K562 (cell line): ENCODE measurements around the gene TMEM120B. TPM values are rescaled to one million over a fixed set of nuclear protein-coding genes. Genes with fewer than 3 reads are reported as not detected.

Experiments used
- ARID1B ChIP-seq: fragments of 450-650 bp; IDR thresholded peaks from 2 replicates; pipeline ENCODE4 v1.6.1; 2016; ENCODE audit warnings: antibody characterized with exemption, mild to moderate bottlenecking, inconsistent platforms
- FOSL1 ChIP-seq: fragments of 200-800 bp; sonication (Bioruptor generic); conservative IDR thresholded peaks from 2 replicates; pipeline ENCODE4 v1.6.1; 2016; ENCODE audit warnings: missing genetic modification characterization, missing compliant biosample characterization
- KLF16 ChIP-seq: IDR thresholded peaks from 2 replicates; pipeline ENCODE4 v1.6.1; 2016; ENCODE audit warnings: antibody characterized with exemption
- MYC ChIP-seq, 2 experiments: fragments of 250-450 bp in 1 of 2; sonication (Bioruptor Pico) in 1 of 2; IDR thresholded peaks; 2 replicates each; pipeline versions ENCODE4 v1.5.1 to v1.6.1; 2012 to 2021; ENCODE audit warnings: low read depth in 2 of 2, borderline replicate concordance in 1 of 2, improper control_type of control experiment in 1 of 2, low read length in 1 of 2, mild to moderate bottlenecking in 1 of 2, moderate library complexity in 1 of 2
- NFYB ChIP-seq: IDR thresholded peaks from 2 replicates; pipeline ENCODE4 v1.6.1; 2011; ENCODE audit warnings: mild to moderate bottlenecking, moderate library complexity; ENCODE audit not compliant: insufficient read length; ENCODE audit errors: extremely low read depth
- NRF1 ChIP-seq, 2 experiments: fragments of 450-650 bp; IDR thresholded peaks in 1 of 2; conservative IDR thresholded peaks in 1 of 2; 2 replicates each; pipeline ENCODE4 v1.6.1; 2014; ENCODE audit warnings: mild to moderate bottlenecking in 2 of 2
- PHTF2 ChIP-seq: fragments of 250-450 bp; sonication (Bioruptor Pico); IDR thresholded peaks from 2 replicates; pipeline ENCODE4 v1.5.0; 2021; ENCODE audit warnings: mild to moderate bottlenecking
- STAT5B ChIP-seq: fragments of 250-450 bp; sonication (Bioruptor Pico); IDR thresholded peaks from 2 replicates; pipeline ENCODE4 v1.8.0; 2021; ENCODE audit warnings: mild to moderate bottlenecking, inconsistent platforms
- ZBED1 ChIP-seq: IDR thresholded peaks from 2 replicates; pipeline ENCODE4 v1.6.1; 2014
- ZBTB7A ChIP-seq: IDR thresholded peaks from 2 replicates; pipeline ENCODE4 v1.6.1; 2011; ENCODE audit warnings: low read depth, mild to moderate bottlenecking, low read length, moderate library complexity, borderline replicate concordance; ENCODE audit not compliant: control insufficient read depth
- ZNF431 ChIP-seq: sonication (generic); formaldehyde crosslinking; IDR thresholded peaks from 2 replicates; pipeline ENCODE4 v1.8.0; 2022; ENCODE audit warnings: mild to moderate bottlenecking, missing genetic modification reagents
- polyA plus RNA-seq, 8 experiments: library from polyadenylated mRNA; depleted of rRNA in 4 of 8; stranded (reverse) in 5 of 8; unstranded in 3 of 8; fragments of >200 nt; fragmentation: Nextera tagmentation in 2 of 8; fragmentation: Illumina TruSeq in 1 of 8; extraction: Ambion mirVana in 2 of 8; extraction: Trizol in 1 of 8; gene quantifications; 2 replicates each; pipeline versions ENCODE4 v1.2.1 to v1.2.3, GENCODE V29; 2011 to 2014; ENCODE audit warnings: inconsistent platforms in 1 of 8, missing spikeins in 1 of 8
- total RNA-seq, 7 experiments: library from RNA; depleted of rRNA in 6 of 7; stranded (reverse); fragments of >200 nt in 6 of 7; fragmentation: Illumina TruSeq in 2 of 7; extraction: Trizol in 2 of 7; gene quantifications; 2 replicates each; pipeline versions ENCODE4 v1.2.1 to v1.2.3, GENCODE V29; 2011 to 2021; ENCODE audit warnings: low replicate concordance in 1 of 7
- TF ChIP-seq, protein P1 (sequence below), 3 experiments: IDR thresholded peaks in 2 of 3; conservative IDR thresholded peaks in 1 of 3; 2 replicates each; pipeline ENCODE4 v1.5.1; 2011 to 2012; ENCODE audit warnings: low read length in 3 of 3, mild to moderate bottlenecking in 3 of 3, control low read depth in 2 of 3, improper control_type of control experiment in 1 of 3, inconsistent platforms in 1 of 3, low read depth in 1 of 3, mixed read lengths in 1 of 3, moderate library complexity in 1 of 3; ENCODE audit not compliant: insufficient read depth in 2 of 3
- TF ChIP-seq, protein P2 (sequence below): fragments of 450-650 bp; formaldehyde crosslinking; IDR thresholded peaks from 2 replicates; pipeline ENCODE4 v1.4.0; 2020; ENCODE audit warnings: mild to moderate bottlenecking, moderate library complexity
- TF ChIP-seq, protein P3 (sequence below): conservative IDR thresholded peaks from 2 replicates; pipeline ENCODE4 v1.6.1; 2011; ENCODE audit warnings: low read depth, mild to moderate bottlenecking, low read length; ENCODE audit not compliant: control insufficient read depth
- TF ChIP-seq, protein P4 (sequence below): sonication (generic); formaldehyde crosslinking; IDR thresholded peaks from 2 replicates; pipeline ENCODE4 v1.8.0; 2022; ENCODE audit warnings: mild to moderate bottlenecking, low read depth, missing genetic modification reagents
- TF ChIP-seq, protein P5 (sequence below): fragments of 250-450 bp; sonication (Bioruptor Pico); IDR thresholded peaks from 2 replicates; pipeline ENCODE4 v1.4.0; 2020; ENCODE audit warnings: mild to moderate bottlenecking, moderate library complexity

Gene TMEM120B
- total and polyA plus RNA-seq, 9 of the 15 experiments (the other 6 are each of a cell fraction or from before 2014, with no cell fraction given) = 1.7 to 18.6 (median 7.4) TPM

DNA sequence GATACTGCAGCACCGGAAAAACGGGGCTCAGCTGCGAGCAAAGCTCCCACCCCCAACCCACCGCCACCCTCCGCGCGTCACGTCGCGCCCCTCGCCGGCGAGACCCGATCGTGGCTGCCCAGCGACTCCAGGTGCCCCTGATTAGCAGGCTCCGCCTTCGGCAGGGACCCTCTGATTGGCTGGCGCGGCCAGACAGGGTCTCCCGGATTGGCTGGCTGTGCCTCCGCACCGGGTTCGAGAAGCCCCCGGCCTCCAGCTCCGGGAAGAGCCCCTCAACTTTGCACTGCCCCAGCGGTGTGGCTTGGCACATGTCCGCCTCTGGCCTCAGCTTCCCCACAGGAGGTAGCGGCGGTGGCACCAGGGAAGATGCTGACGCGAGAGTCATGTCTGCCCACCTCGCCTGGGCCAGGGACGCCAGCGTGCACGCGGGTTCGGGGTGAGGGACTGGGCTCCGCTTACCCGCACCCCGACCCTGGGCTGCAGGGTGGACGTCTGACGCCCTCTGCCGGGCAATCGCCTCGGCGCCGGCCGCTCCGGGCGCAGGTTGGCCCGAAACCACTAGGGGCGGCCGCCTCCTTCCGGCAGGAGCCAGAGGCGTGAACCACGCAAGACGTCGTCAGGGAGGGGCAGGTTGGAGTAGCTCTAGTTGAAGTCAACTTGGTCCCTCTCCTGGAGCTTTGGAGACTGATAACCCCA lies 81.4 kb downstream of the TMEM120B start (continued):
- TF ChIP-seq, protein P1, sequence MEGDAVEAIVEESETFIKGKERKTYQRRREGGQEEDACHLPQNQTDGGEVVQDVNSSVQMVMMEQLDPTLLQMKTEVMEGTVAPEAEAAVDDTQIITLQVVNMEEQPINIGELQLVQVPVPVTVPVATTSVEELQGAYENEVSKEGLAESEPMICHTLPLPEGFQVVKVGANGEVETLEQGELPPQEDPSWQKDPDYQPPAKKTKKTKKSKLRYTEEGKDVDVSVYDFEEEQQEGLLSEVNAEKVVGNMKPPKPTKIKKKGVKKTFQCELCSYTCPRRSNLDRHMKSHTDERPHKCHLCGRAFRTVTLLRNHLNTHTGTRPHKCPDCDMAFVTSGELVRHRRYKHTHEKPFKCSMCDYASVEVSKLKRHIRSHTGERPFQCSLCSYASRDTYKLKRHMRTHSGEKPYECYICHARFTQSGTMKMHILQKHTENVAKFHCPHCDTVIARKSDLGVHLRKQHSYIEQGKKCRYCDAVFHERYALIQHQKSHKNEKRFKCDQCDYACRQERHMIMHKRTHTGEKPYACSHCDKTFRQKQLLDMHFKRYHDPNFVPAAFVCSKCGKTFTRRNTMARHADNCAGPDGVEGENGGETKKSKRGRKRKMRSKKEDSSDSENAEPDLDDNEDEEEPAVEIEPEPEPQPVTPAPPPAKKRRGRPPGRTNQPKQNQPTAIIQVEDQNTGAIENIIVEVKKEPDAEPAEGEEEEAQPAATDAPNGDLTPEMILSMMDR (IDR thresholded peaks at IDR 0.05 in 2 of 3, conservative IDR thresholded peaks at IDR 0.05 in 1 of 3; ENCODE audit: insufficient read depth in 2 of 3, low read depth in 1 of 3, low read length in 3 of 3) = peak; percentile 100
- TF ChIP-seq, protein P2, sequence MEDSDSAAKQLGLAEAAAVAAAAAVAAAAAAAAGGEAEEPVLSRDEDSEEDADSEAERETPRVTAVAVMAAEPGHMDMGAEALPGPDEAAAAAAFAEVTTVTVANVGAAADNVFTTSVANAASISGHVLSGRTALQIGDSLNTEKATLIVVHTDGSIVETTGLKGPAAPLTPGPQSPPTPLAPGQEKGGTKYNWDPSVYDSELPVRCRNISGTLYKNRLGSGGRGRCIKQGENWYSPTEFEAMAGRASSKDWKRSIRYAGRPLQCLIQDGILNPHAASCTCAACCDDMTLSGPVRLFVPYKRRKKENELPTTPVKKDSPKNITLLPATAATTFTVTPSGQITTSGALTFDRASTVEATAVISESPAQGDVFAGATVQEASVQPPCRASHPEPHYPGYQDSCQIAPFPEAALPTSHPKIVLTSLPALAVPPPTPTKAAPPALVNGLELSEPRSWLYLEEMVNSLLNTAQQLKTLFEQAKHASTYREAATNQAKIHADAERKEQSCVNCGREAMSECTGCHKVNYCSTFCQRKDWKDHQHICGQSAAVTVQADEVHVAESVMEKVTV (CRISPR knock-in tag) = peak; percentile 97
- TF ChIP-seq NFYB = peak; percentile 62
- TF ChIP-seq KLF16 = peak; percentile 52; the same call in 1 of the 2 replicates
- peak; percentile 40; the same call in 1 of the 2 replicates for TF ChIP-seq FOSL1 (tag)
- TF ChIP-seq, protein P3, sequence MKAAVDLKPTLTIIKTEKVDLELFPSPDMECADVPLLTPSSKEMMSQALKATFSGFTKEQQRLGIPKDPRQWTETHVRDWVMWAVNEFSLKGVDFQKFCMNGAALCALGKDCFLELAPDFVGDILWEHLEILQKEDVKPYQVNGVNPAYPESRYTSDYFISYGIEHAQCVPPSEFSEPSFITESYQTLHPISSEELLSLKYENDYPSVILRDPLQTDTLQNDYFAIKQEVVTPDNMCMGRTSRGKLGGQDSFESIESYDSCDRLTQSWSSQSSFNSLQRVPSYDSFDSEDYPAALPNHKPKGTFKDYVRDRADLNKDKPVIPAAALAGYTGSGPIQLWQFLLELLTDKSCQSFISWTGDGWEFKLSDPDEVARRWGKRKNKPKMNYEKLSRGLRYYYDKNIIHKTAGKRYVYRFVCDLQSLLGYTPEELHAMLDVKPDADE = peak; percentile 69
- no peak for TF ChIP-seq STAT5B (CRISPR knock-in tag)
- TF ChIP-seq ZBTB7A = peak; percentile 86
- peak; percentile 48 for TF ChIP-seq ARID1B
- TF ChIP-seq, protein P4, sequence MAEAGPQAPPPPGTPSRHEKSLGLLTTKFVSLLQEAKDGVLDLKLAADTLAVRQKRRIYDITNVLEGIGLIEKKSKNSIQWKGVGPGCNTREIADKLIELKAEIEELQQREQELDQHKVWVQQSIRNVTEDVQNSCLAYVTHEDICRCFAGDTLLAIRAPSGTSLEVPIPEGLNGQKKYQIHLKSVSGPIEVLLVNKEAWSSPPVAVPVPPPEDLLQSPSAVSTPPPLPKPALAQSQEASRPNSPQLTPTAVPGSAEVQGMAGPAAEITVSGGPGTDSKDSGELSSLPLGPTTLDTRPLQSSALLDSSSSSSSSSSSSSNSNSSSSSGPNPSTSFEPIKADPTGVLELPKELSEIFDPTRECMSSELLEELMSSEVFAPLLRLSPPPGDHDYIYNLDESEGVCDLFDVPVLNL (CRISPR knock-in tag) = peak; percentile 57; the same call in 1 of the 2 replicates
- peak; percentile 60 to 72 for TF ChIP-seq NRF1 (conservative IDR thresholded peaks at IDR 0.05 in 1 of 2, IDR thresholded peaks at IDR 0.05 in 1 of 2)
- TF ChIP-seq, protein P5, sequence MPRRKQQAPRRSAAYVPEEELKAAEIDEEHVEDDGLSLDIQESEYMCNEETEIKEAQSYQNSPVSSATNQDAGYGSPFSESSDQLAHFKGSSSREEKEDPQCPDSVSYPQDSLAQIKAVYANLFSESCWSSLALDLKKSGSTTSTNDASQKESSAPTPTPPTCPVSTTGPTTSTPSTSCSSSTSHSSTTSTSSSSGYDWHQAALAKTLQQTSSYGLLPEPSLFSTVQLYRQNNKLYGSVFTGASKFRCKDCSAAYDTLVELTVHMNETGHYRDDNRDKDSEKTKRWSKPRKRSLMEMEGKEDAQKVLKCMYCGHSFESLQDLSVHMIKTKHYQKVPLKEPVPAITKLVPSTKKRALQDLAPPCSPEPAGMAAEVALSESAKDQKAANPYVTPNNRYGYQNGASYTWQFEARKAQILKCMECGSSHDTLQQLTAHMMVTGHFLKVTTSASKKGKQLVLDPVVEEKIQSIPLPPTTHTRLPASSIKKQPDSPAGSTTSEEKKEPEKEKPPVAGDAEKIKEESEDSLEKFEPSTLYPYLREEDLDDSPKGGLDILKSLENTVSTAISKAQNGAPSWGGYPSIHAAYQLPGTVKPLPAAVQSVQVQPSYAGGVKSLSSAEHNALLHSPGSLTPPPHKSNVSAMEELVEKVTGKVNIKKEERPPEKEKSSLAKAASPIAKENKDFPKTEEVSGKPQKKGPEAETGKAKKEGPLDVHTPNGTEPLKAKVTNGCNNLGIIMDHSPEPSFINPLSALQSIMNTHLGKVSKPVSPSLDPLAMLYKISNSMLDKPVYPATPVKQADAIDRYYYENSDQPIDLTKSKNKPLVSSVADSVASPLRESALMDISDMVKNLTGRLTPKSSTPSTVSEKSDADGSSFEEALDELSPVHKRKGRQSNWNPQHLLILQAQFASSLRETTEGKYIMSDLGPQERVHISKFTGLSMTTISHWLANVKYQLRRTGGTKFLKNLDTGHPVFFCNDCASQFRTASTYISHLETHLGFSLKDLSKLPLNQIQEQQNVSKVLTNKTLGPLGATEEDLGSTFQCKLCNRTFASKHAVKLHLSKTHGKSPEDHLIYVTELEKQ = 0 out of 2 replicates have a peak, but pooled peaks have one; percentile 31
- TF ChIP-seq ZBED1 = no peak; the same call in 1 of the 2 replicates
- TF ChIP-seq PHTF2 (CRISPR knock-in tag) = no peak
- TF ChIP-seq ZNF431 = peak; percentile 74; the same call in 1 of the 2 replicates
- peak; percentile 79 for TF ChIP-seq MYC (IDR thresholded peaks at IDR 0.05; ENCODE audit: low read depth, low read length)
- peak; percentile 67; the same call in 1 of the 2 replicates for TF ChIP-seq MYC (CRISPR knock-in tag; IDR thresholded peaks at IDR 0.05; ENCODE audit: borderline replicate concordance, low read depth)
